Karpas-422 (cell line): ENCODE data around the gene ANKHD1. TPM values are rescaled to one million over a fixed set of nuclear protein-coding genes. Genes with fewer than 3 reads are reported as not detected.
"Not testable (repeated sequence)": the region's sequence is repeated elsewhere in the genome, so short reads cannot be mapped to it uniquely, and the experiment has no call there.

Experiments
- DNase-seq: peaks from one replicate; pipeline ENCODE4 v3.0.0-alpha.2; 2015
- H2AFZ ChIP-seq: fragments of 200-600 bp; sonication (generic); 2 replicates; pipeline ENCODE4 v1.6.1; 2014; ENCODE audit warnings: antibody characterized with exemption, low read length, mixed read lengths
- H3K27ac ChIP-seq: fragments of 200-600 bp; sonication (generic); 2 replicates; pipeline ENCODE4 v1.5.1; 2014; ENCODE audit warnings: mild to moderate bottlenecking, low read length, moderate library complexity
- H3K27me3 ChIP-seq: fragments of 200-600 bp; sonication (generic); 2 replicates; pipeline ENCODE4 v1.6.1; 2014; ENCODE audit warnings: low read length, mixed read lengths
- H3K36me3 ChIP-seq: fragments of 200-600 bp; sonication (generic); 2 replicates; pipeline ENCODE4 v1.6.1; 2014; ENCODE audit warnings: low read length, mixed read lengths; ENCODE audit not compliant: insufficient read depth
- H3K4me1 ChIP-seq: fragments of 200-600 bp; sonication (generic); 2 replicates; pipeline ENCODE4 v1.6.1; 2014; ENCODE audit warnings: mild to moderate bottlenecking, low read length, mixed read lengths
- H3K4me2 ChIP-seq: fragments of 200-600 bp; sonication (generic); 2 replicates; pipeline ENCODE4 v1.6.1; 2014; ENCODE audit warnings: low read length, low read depth, mild to moderate bottlenecking; ENCODE audit not compliant: poor library complexity, severe bottlenecking
- H3K4me3 ChIP-seq: fragments of 200-600 bp; sonication (generic); 2 replicates; pipeline ENCODE4 v1.5.1; 2014; ENCODE audit warnings: mild to moderate bottlenecking, antibody characterized with exemption, low read length, mixed read lengths
- H3K79me2 ChIP-seq: fragments of 200-600 bp; sonication (generic); 2 replicates; pipeline ENCODE4 v1.6.1; 2014; ENCODE audit warnings: mild to moderate bottlenecking, low read length, mixed read lengths
- H3K9ac ChIP-seq: fragments of 200-600 bp; sonication (generic); 2 replicates; pipeline ENCODE4 v1.6.0; 2014; ENCODE audit warnings: low read length
- H3K9me2 ChIP-seq: fragments of 200-600 bp; sonication (generic), shearing (Covaris generic); replicated peaks from 2 replicates; pipeline ENCODE4 v1.6.0; 2014; ENCODE audit warnings: mild to moderate bottlenecking, low read length, moderate library complexity; ENCODE audit not compliant: insufficient read depth
- H3K9me3 ChIP-seq: fragments of 300-700, 200-600 bp; sonication (generic); 2 replicates; pipeline ENCODE4 v1.6.1; 2014; ENCODE audit warnings: low read length, mixed read lengths
- H4K20me1 ChIP-seq: fragments of 200-600 bp; sonication (generic); 2 replicates; pipeline ENCODE4 v1.6.1; 2014; ENCODE audit warnings: mild to moderate bottlenecking, antibody characterized with exemption, low read length, low read depth; ENCODE audit not compliant: insufficient read depth
- small RNA-seq: library from RNA; depleted of rRNA; stranded (forward); fragments of <200 nt; gene quantifications from one replicate; pipeline ENCODE3, GENCODE V24; 2014
- total RNA-seq: library from RNA; depleted of rRNA; stranded (reverse); fragments of >200 nt; shearing (Covaris generic); gene quantifications from 2 replicates; pipeline ENCODE4 v1.2.3, GENCODE V29; 2014; ENCODE audit warnings: low replicate concordance; rRNA removed

ANKHD1 gene
- total RNA-seq, 1 experiment from 2014 or later: 110 TPM

DNA sequence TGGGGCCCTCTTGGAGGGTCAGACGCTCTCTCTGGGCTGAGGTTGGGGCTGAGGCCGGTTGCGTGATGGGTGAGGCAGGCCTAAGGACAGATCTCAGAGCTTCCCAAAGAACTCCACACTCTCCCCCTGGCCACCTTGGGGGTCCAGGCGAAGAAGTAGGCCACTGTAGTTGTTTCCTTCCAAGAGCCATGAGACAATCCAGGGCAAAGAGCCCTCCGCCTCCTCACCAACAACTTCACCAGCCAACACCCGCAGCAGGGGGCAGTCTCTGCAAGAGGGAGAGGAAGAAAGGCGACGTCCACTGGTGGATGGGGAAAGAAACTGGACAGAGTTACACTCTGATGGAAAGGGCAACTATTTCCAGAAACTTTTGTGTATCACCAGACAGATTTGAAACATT lies 173.7 kb downstream of the ANKHD1 start:
- no peak overlapping the region for H3K4me3 ChIP-seq
- H3K9me2 ChIP-seq: no peaks in the 10 kb centered on the region
- no peaks in the 10 kb centered on the region for H3K27me3 ChIP-seq
- no peak overlapping the region for H3K4me2 ChIP-seq
- H4K20me1 ChIP-seq: no peaks in the 10 kb centered on the region
- H3K27ac ChIP-seq: no peak overlapping the region
- no peaks in the 10 kb centered on the region for H3K79me2 ChIP-seq
- H3K36me3 ChIP-seq: no peaks in the 10 kb centered on the region
- no peaks in the 10 kb centered on the region for H3K4me1 ChIP-seq
- H2AFZ ChIP-seq: no peak overlapping the region
- no peak for DNase-seq
- H3K9me3 ChIP-seq: no peaks in the 10 kb centered on the region
- H3K9ac ChIP-seq: no peak overlapping the region

DNA sequence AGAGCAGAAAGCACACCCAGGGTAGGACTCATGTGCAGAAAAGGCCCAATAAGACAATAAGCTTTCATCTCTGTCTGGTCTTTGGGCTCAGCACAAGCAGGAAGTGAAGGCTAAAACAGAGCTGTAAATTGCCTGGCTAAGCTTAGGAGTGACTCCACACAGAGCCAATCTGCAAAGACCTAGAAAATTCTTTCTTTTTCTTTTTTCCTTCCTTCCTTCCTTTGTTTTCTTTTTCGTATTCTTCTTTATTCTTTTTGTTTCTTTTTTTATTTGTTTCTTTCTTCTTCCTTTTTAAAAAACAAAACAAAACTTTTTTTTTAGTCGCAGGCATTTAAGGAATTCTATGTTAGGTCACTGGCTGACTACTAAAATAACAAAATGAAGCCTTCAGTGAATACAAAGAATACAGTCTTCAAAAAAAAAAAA lies 175.2 kb downstream of the ANKHD1 start:
- Histone ChIP-seq H3K36me3 (no peaks in the 10 kb centered on the region), H3K79me2 (no peaks in the 10 kb centered on the region), H3K9me2 (no peaks in the 10 kb centered on the region), H3K4me2 (no peak overlapping the region), H3K27ac (no peak overlapping the region), H3K9me3 (no peaks in the 10 kb centered on the region), H4K20me1 (no peaks in the 10 kb centered on the region), H2AFZ (no peak overlapping the region), H3K4me3 (no peak overlapping the region), H3K9ac (no peak overlapping the region), H3K27me3 (no peaks in the 10 kb centered on the region), H3K4me1 (no peaks in the 10 kb centered on the region)
- no peak for DNase-seq

DNA sequence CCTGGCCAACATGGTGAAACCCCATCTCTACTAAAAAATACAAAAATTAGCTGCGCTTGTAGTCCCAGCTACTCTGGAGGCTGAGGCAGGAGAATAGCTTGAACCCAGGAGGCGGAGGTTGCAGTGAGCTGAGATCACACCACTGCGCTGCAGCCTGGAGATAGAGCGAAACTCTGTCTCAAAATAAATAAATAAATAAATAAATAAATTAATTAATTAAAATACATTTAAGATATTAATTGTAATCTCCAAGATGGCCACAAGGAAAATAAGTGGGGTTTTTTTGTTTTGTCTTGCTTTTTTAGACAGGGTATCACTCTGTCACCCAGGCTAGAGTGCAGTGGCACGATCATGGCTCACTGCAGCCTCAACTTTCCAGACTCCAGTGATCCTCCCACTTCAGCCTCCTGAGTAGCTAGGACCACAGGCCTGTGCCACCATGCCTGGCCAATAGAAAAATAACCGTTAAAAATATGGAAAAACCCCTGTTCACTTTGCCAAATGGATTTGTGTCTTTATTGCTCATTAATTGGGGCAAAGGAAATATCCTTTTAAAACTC lies 177.6 kb downstream of the ANKHD1 start:
- H3K4me1 ChIP-seq, H3K4me2 ChIP-seq, H3K27me3 ChIP-seq, H4K20me1 ChIP-seq, DNase-seq, H3K79me2 ChIP-seq, H3K27ac ChIP-seq, H3K4me3 ChIP-seq, H3K9me3 ChIP-seq, H3K36me3 ChIP-seq, H2AFZ ChIP-seq, H3K9ac ChIP-seq, H3K9me2 ChIP-seq: not testable (repeated sequence)

DNA sequence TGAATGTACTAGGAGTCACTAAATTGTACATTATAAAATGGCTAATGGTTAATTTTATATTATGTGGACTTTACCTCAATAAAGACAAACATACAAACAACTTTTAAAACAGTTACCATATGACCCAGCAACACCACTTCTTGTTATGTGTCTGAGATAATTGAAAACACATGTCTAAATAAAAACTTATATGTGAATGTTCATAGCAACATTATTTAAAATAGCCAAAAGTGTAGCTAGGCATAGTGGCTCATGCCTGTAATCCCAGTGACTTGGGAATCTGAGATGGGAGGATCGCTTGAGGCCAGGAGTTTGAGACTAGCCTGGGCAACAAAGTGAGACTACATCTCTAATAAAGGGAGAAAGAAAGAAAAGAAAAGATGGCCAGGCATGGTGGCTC lies 185.9 kb downstream of the ANKHD1 start:
- no peaks in the 10 kb centered on the region for H3K9me2 ChIP-seq
- no peaks in the 10 kb centered on the region for H3K27me3 ChIP-seq
- no peak for DNase-seq
- no peaks in the 10 kb centered on the region for H3K79me2 ChIP-seq
- H3K4me2 ChIP-seq: no peak overlapping the region
- no peaks in the 10 kb centered on the region for H3K9me3 ChIP-seq
- no peak overlapping the region for H3K4me3 ChIP-seq
- H2AFZ ChIP-seq: no peak overlapping the region
- H4K20me1 ChIP-seq: no peaks in the 10 kb centered on the region
- no peaks in the 10 kb centered on the region for H3K36me3 ChIP-seq
- H3K4me1 ChIP-seq: no peaks in the 10 kb centered on the region
- no peak overlapping the region for H3K9ac ChIP-seq
- no peak overlapping the region for H3K27ac ChIP-seq

DNA sequence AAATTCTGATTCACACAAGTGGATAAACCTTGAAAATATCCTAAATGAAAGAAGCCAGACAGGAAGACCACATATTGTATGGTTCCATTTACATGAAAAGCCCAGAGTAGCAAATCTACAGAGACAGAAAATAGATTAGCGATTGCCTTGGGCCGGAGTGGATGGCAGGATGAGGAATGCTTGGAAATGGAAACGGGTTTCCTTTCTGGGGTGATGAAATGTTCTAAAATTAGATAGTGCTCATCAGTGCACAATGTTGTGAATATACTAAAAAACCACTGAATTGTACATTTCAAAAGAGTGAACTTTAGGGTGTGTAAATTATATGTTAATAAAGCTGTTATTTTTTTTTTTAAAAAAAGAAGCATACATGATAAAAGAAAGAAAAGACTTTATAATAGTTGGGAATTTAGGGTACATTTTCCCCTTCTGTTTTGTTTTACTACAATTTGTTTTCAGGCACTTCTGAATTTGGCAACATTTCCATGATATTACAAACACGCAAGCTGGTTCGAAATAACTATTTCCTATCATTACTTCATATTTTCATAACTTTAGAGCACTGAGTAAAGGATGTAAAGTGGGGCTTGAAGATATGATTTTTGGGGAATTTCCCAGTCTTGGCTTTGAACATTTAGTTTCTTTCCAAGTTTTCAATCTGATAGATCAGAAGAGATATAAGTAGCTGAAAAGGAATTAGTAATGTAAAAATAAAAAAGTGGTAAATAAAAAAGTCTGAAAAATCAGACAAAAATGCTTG lies 186.9 kb downstream of the ANKHD1 start:
- Histone ChIP-seq H3K9ac (no peak overlapping the region), H3K27ac (no peak overlapping the region), H3K9me2 (no peaks in the 10 kb centered on the region), H3K4me3 (no peak overlapping the region), H3K4me1 (no peaks in the 10 kb centered on the region), H3K79me2 (no peaks in the 10 kb centered on the region), H3K27me3 (no peaks in the 10 kb centered on the region), H3K36me3 (no peaks in the 10 kb centered on the region), H3K4me2 (no peak overlapping the region), H2AFZ (no peak overlapping the region), H4K20me1 (no peaks in the 10 kb centered on the region), H3K9me3 (no peaks in the 10 kb centered on the region)
- no peak for DNase-seq

Small RNAs within 50 kb of the gene (small RNA-seq; reads per million reads assigned to genes)
- 0.36 reads per million for gene RF00279
- gene RF00443: not detected
- not detected for gene RNU4-14P

Other genes starting within 250 kb of the ANKHD1 start
- 17.8 and 28.5 TPM in 2 replicates for gene CYSTM1, start 226.6 kb upstream of the ANKHD1 start, total RNA-seq
- gene PFDN1, start 98.7 kb upstream of the ANKHD1 start, total RNA-seq: 28.2 and 49.8 TPM in 2 replicates
- gene HBEGF, start 55.2 kb upstream of the ANKHD1 start, total RNA-seq: 1.3 and 1.8 TPM in 2 replicates
- gene SLC4A9, start 41.6 kb upstream of the ANKHD1 start, total RNA-seq: not detected in 2 replicates
- 7.3 and 12.2 TPM in 2 replicates for gene EIF4EBP3, start 145.8 kb downstream of the ANKHD1 start, total RNA-seq
- 27.1 and 45.7 TPM in 2 replicates for gene SRA1, start 155.6 kb downstream of the ANKHD1 start, total RNA-seq
- gene APBB3, start 162.8 kb downstream of the ANKHD1 start, total RNA-seq: 33.2 and 42.2 TPM in 2 replicates
- 19.0 and 33.5 TPM in 2 replicates for gene SLC35A4, start 163.0 kb downstream of the ANKHD1 start, total RNA-seq
- gene CD14, start 231.3 kb downstream of the ANKHD1 start, total RNA-seq: not detected in 2 replicates
- gene TMCO6, start 237.6 kb downstream of the ANKHD1 start, total RNA-seq: 23.8 and 29.9 TPM in 2 replicates
- 126 and 131 TPM in 2 replicates for gene NDUFA2, start 245.8 kb downstream of the ANKHD1 start, total RNA-seq
- gene IK, start 246.0 kb downstream of the ANKHD1 start, total RNA-seq: 101 and 106 TPM in 2 replicates